ENCODE measurements around the gene NUP93.
"Not testable (repeated sequence)": the region's sequence is repeated elsewhere in the genome, so short reads cannot be mapped to it uniquely, and the experiment has no call there.

The NUP93 gene

GRCh38 chr16:56795011-56795410, 65.1 kb downstream of the NUP93 start:
- intact Hi-C loops (cut with DNase I; ENCODE audit: low total_unique reads), result no loop called here
- Histone ChIP-seq H3K36me3 (no peaks in the 10 kb centered on the region), H3K4me1 (peaks cover 0 to 5% (median 1%) of the 10 kb centered on the region in 4 donors), H3K27me3 (no peaks in the 10 kb centered on the region), H3K9me3 (no peaks in the 10 kb centered on the region), H3K27ac (no peak overlapping the region), H3K4me3 (no peak overlapping the region)
- no peak for TF ChIP-seq CTCF (IDR thresholded peaks at IDR 0.05)
- DNase-seq, result no peak

- H3K9me3 ChIP-seq; intact Hi-C loops (cut with DNase I; ENCODE audit: low total_unique reads); H3K27ac ChIP-seq; H3K4me3 ChIP-seq; H3K36me3 ChIP-seq; DNase-seq; H3K27me3 ChIP-seq: not testable (repeated sequence)
- peaks cover 0 to 14% (median 3%) of the 10 kb centered on the region in 4 donors for H3K4me1 ChIP-seq
These were observed 67.1 kb downstream of the NUP93 start for GRCh38 chr16:56797038-56797437.

- no peak for DNase-seq
- Histone ChIP-seq H3K4me3 (no peak overlapping the region), H3K27me3 (no peaks in the 10 kb centered on the region), H3K27ac (no peak overlapping the region), H3K36me3 (no peaks in the 10 kb centered on the region), H3K4me1 (peaks cover 0 to 14% (median 2%) of the 10 kb centered on the region in 4 donors), H3K9me3 (no peaks in the 10 kb centered on the region)
- intact Hi-C loops (cut with DNase I; ENCODE audit: low total_unique reads), result no loop called here
- TF ChIP-seq CTCF (IDR thresholded peaks at IDR 0.05), result no peak
These were observed 67.9 kb downstream of the NUP93 start for GRCh38 chr16:56797861-56798260.

GRCh38 chr16:56798955-56799354, 69.0 kb downstream of the NUP93 start:
- no peaks in the 10 kb centered on the region for H3K36me3 ChIP-seq
- TF ChIP-seq CTCF (IDR thresholded peaks at IDR 0.05), result no peak
- H3K4me3 ChIP-seq, result no peak overlapping the region
- no peak for DNase-seq
- intact Hi-C loops (cut with DNase I; ENCODE audit: low total_unique reads), result no loop called here
- H3K27me3 ChIP-seq, result no peaks in the 10 kb centered on the region
- H3K9me3 ChIP-seq, result no peaks in the 10 kb centered on the region
- H3K4me1 ChIP-seq, result peaks cover 0 to 14% (median 0%) of the 10 kb centered on the region in 4 donors
- H3K27ac ChIP-seq, result no peak overlapping the region

GRCh38 chr16:56800355-56800754, 70.4 kb downstream of the NUP93 start:
- Histone ChIP-seq H3K4me1 (peaks cover 0 to 14% (median 0%) of the 10 kb centered on the region in 4 donors), H3K36me3 (peaks cover 0 to 5% (median 0%) of the 10 kb centered on the region in 3 donors), H3K27me3 (no peaks in the 10 kb centered on the region), H3K27ac (peak overlapping the region in 1 of 2 donors; percentile 7), H3K4me3 (no peak overlapping the region), H3K9me3 (no peaks in the 10 kb centered on the region)
- no peak for TF ChIP-seq CTCF (IDR thresholded peaks at IDR 0.05)
- DNase-seq, result no peak
- intact Hi-C loops (cut with DNase I; ENCODE audit: low total_unique reads), result no loop called here

- H3K4me3 ChIP-seq, result no peak overlapping the region
- H3K9me3 ChIP-seq, result no peaks in the 10 kb centered on the region
- peaks cover 0 to 14% (median 0%) of the 10 kb centered on the region in 4 donors for H3K4me1 ChIP-seq
- H3K27me3 ChIP-seq, result no peaks in the 10 kb centered on the region
- intact Hi-C loops (cut with DNase I; ENCODE audit: low total_unique reads), result no loop called here
- peaks cover 0 to 19% (median 13%) of the 10 kb centered on the region in 3 donors for H3K36me3 ChIP-seq
- H3K27ac ChIP-seq, result no peak overlapping the region
- DNase-seq, result no peak
- TF ChIP-seq CTCF (IDR thresholded peaks at IDR 0.05), result no peak
These were observed 71.8 kb downstream of the NUP93 start for GRCh38 chr16:56801762-56802161.

All from tibial artery (tissue), 4 donors.